A549 (cell line): Measurements from ENCODE around the gene CXCL1.

Source experiments
- CTCF ChIP-seq: fragments of >200 bp; sonication (Bioruptor Twin); formaldehyde crosslinking; IDR thresholded peaks from 3 replicates; pipeline ENCODE4 v1.5.1; 2016
- ESRRA ChIP-seq: fragments of 150-350 bp; IDR thresholded peaks from 2 replicates; pipeline ENCODE4 v1.6.1; 2014; ENCODE audit warnings: mild to moderate bottlenecking, low read length, borderline replicate concordance
- GATA3 ChIP-seq: IDR thresholded peaks from 2 replicates; pipeline ENCODE4 v1.6.1; 2012; ENCODE audit warnings: borderline replicate concordance
- HDAC2 ChIP-seq: fragments of 200-600 bp; sonication (generic); IDR thresholded peaks from 2 replicates; pipeline ENCODE4 v1.6.1; 2016
- JUN ChIP-seq, 2 experiments: fragments of >200 bp; sonication (Bioruptor Twin); formaldehyde crosslinking; IDR thresholded peaks; 2 replicates in 1 of 2; 3 replicates in 1 of 2; pipeline ENCODE4 v1.6.1; 2016 to 2017
- MAX ChIP-seq: IDR thresholded peaks from 2 replicates; pipeline ENCODE4 v1.6.1; 2012
- MAZ ChIP-seq: fragments of 150-350 bp; IDR thresholded peaks from 2 replicates; pipeline ENCODE4 v1.6.1; 2014; ENCODE audit warnings: antibody characterized with exemption, low read depth, low read length, borderline replicate concordance
- POLR2A ChIP-seq: IDR thresholded peaks from 2 replicates; pipeline ENCODE4 v1.6.1; 2012; ENCODE audit warnings: mild to moderate bottlenecking, low read length
- RAD21 ChIP-seq, 2 experiments: fragments of >200 bp in 1 of 2; sonication (Bioruptor Twin) in 1 of 2; formaldehyde crosslinking in 1 of 2; IDR thresholded peaks in 1 of 2; conservative IDR thresholded peaks in 1 of 2; 2 replicates in 1 of 2; 3 replicates in 1 of 2; pipeline ENCODE4 v1.6.1; 2012 to 2018; ENCODE audit warnings: inconsistent platforms in 1 of 2
- RCOR1 ChIP-seq: fragments of 150-350 bp; IDR thresholded peaks from 2 replicates; pipeline ENCODE4 v1.6.1; 2014; ENCODE audit warnings: antibody characterized with exemption, low read length, low read depth
- REST ChIP-seq: fragments of 200-600 bp; sonication (generic); IDR thresholded peaks from 2 replicates; pipeline ENCODE4 v1.6.1; 2016; ENCODE audit warnings: antibody characterized with exemption, mild to moderate bottlenecking, moderate library complexity
- TF ChIP-seq, protein P1 (sequence below): fragments of >200 bp; sonication (Bioruptor Twin); formaldehyde crosslinking; IDR thresholded peaks from 3 replicates; pipeline ENCODE4 v1.6.1; 2016

DNA sequence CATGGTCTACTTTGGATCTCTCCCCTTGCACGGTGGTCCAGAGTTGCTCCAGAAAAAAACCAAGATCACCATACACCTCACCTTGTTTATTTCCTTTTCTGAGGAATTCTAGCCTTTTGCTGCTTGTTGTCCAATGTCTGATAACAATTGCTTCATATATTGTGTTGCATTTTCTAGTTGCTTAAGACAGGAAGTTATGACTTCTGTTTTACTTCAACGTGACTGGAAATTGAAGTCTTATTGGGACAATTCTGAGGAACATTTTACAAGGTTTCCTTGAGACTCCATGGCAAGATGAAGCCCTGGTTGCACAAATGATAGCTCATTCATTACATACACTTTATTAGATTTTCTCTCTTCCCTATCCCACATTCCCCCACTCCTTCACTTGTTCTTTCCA lies 5.2 kb downstream of the CXCL1 start:
- TF ChIP-seq CTCF, result no peak
- TF ChIP-seq HDAC2, result no peak
- no peak for TF ChIP-seq RAD21 (conservative IDR thresholded peaks at IDR 0.05 in 1 of 2, IDR thresholded peaks at IDR 0.05 in 1 of 2)
- TF ChIP-seq POLR2A, result no peak
- no peak for TF ChIP-seq MAZ
- TF ChIP-seq, protein P1, sequence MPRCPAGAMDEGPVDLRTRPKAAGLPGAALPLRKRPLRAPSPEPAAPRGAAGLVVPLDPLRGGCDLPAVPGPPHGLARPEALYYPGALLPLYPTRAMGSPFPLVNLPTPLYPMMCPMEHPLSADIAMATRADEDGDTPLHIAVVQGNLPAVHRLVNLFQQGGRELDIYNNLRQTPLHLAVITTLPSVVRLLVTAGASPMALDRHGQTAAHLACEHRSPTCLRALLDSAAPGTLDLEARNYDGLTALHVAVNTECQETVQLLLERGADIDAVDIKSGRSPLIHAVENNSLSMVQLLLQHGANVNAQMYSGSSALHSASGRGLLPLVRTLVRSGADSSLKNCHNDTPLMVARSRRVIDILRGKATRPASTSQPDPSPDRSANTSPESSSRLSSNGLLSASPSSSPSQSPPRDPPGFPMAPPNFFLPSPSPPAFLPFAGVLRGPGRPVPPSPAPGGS, result no peak
- TF ChIP-seq MAX, result no peak
- TF ChIP-seq ESRRA, result no peak
- no peak for TF ChIP-seq GATA3
- no peak for TF ChIP-seq REST
- no peak for TF ChIP-seq JUN (IDR thresholded peaks at IDR 0.05)
- TF ChIP-seq RCOR1, result no peak
